GM12878 (cell line): ENCODE results near the gene TDRD3. TPM values are rescaled to one million over a fixed set of nuclear protein-coding genes. Genes with fewer than 3 reads are reported as not detected.
A peak's percentile ranks its signal among the peaks of the same experiment; 100 is the strongest.

Experiments
- BHLHE40 ChIP-seq, 2 experiments: fragments of 450-650 bp in 1 of 2; IDR thresholded peaks; 2 replicates each; pipeline ENCODE4 v1.6.1; 2011 to 2017; ENCODE audit warnings: low read depth in 2 of 2, borderline replicate concordance in 1 of 2, improper control_type of control experiment in 1 of 2, low read length in 1 of 2, mild to moderate bottlenecking in 1 of 2
- CREM ChIP-seq: IDR thresholded peaks from 2 replicates; pipeline ENCODE4 v1.6.1; 2014; ENCODE audit warnings: antibody characterized with exemption, low read depth
- IKZF1 ChIP-seq: fragments of 450-650 bp; conservative IDR thresholded peaks from 2 replicates; pipeline ENCODE4 v1.6.1; 2017; ENCODE audit warnings: antibody characterized with exemption, mild to moderate bottlenecking
- IKZF2 ChIP-seq, 2 experiments: fragments of 450-650 bp; IDR thresholded peaks; 2 replicates each; pipeline ENCODE4 v1.6.1; 2017; ENCODE audit warnings: mild to moderate bottlenecking in 2 of 2, moderate library complexity in 2 of 2
- NFYA ChIP-seq: IDR thresholded peaks from 2 replicates; pipeline ENCODE4 v1.6.1; 2011; ENCODE audit warnings: low read depth, mild to moderate bottlenecking, low read length, improper control_type of control experiment, borderline replicate concordance
- NR2F1 ChIP-seq: fragments of 450-650 bp; conservative IDR thresholded peaks from 2 replicates; pipeline ENCODE4 v1.6.1; 2017; ENCODE audit warnings: mild to moderate bottlenecking
- POLR2AphosphoS2 ChIP-seq: IDR thresholded peaks from 2 replicates; pipeline ENCODE4 v1.6.1; 2011; ENCODE audit warnings: low read depth, mild to moderate bottlenecking, low read length, improper control_type of control experiment, moderate library complexity
- POLR2AphosphoS5 ChIP-seq: IDR thresholded peaks from 2 replicates; pipeline ENCODE4 v1.6.1; 2011; ENCODE audit warnings: mild to moderate bottlenecking, low read length, inconsistent platforms
- RAD51 ChIP-seq: fragments of 450-650 bp; IDR thresholded peaks from 2 replicates; pipeline ENCODE4 v1.6.1; 2016; ENCODE audit warnings: moderate library complexity, mild to moderate bottlenecking, inconsistent platforms
- SMAD1 ChIP-seq: fragments of 450-650 bp; IDR thresholded peaks from 2 replicates; pipeline ENCODE4 v1.6.1; 2018; ENCODE audit warnings: mild to moderate bottlenecking, low read depth; ENCODE audit not compliant: partially characterized antibody
- SPI1 ChIP-seq: IDR thresholded peaks from 2 replicates; pipeline ENCODE4 v1.6.1; 2011; ENCODE audit warnings: low read depth, mild to moderate bottlenecking, low read length, moderate library complexity, borderline replicate concordance; ENCODE audit not compliant: insufficient read depth
- STAT1 ChIP-seq: fragments of 450-650 bp; conservative IDR thresholded peaks from 2 replicates; pipeline ENCODE4 v1.6.1; 2014; ENCODE audit warnings: antibody characterized with exemption, mild to moderate bottlenecking
- TCF12 ChIP-seq: IDR thresholded peaks from 2 replicates; pipeline ENCODE4 v1.6.1; 2011; ENCODE audit warnings: low read depth, mild to moderate bottlenecking, low read length
- YBX1 ChIP-seq: fragments of 450-650 bp; IDR thresholded peaks from 2 replicates; pipeline ENCODE4 v1.6.1; 2016; ENCODE audit warnings: antibody characterized with exemption
- polyA plus RNA-seq, 11 experiments: library from polyadenylated mRNA; depleted of rRNA in 4 of 11; unstranded in 6 of 11; stranded (reverse) in 5 of 11; fragments of >200 nt; fragmentation: Nextera tagmentation in 4 of 11; fragmentation: Illumina TruSeq in 1 of 11; extraction: Ambion mirVana in 4 of 11; extraction: Trizol in 1 of 11; gene quantifications; 1 replicate in 1 of 11; 2 replicates in 10 of 11; pipeline versions ENCODE4 v1.2.1 to v1.2.3, GENCODE V29; 2011 to 2016; ENCODE audit warnings: inconsistent platforms in 2 of 11, missing spikeins in 2 of 11, low read depth in 1 of 11
- total RNA-seq, 4 experiments: library from RNA; depleted of rRNA in 3 of 4; stranded (reverse); fragments of >200 nt in 3 of 4; fragmentation: Illumina TruSeq in 1 of 4; extraction: Trizol in 1 of 4; gene quantifications; 2 replicates each; pipeline versions ENCODE4 v1.2.1 to v1.2.3, GENCODE V29; 2013 to 2021
- TF ChIP-seq, protein P1 (sequence below): fragments of 450-650 bp; IDR thresholded peaks from 2 replicates; pipeline ENCODE4 v1.6.1; 2017; ENCODE audit warnings: mild to moderate bottlenecking, low read depth, inconsistent platforms; ENCODE audit not compliant: poor library complexity, severe bottlenecking
- TF ChIP-seq, protein P2 (sequence below): IDR thresholded peaks from 2 replicates; pipeline ENCODE4 v1.6.1; 2011; ENCODE audit warnings: low read depth, low read length, improper control_type of control experiment, borderline replicate concordance
- TF ChIP-seq, protein P3 (sequence below): IDR thresholded peaks from 2 replicates; pipeline ENCODE4 v1.6.1; 2012; ENCODE audit warnings: low read depth, low read length, improper control_type of control experiment

Gene TDRD3
- total and polyA plus RNA-seq, 10 of the 15 experiments (the other 5 are each of a cell fraction or from before 2014, with no cell fraction given) = 8.4 to 27.9 (median 15.8) TPM

DNA sequence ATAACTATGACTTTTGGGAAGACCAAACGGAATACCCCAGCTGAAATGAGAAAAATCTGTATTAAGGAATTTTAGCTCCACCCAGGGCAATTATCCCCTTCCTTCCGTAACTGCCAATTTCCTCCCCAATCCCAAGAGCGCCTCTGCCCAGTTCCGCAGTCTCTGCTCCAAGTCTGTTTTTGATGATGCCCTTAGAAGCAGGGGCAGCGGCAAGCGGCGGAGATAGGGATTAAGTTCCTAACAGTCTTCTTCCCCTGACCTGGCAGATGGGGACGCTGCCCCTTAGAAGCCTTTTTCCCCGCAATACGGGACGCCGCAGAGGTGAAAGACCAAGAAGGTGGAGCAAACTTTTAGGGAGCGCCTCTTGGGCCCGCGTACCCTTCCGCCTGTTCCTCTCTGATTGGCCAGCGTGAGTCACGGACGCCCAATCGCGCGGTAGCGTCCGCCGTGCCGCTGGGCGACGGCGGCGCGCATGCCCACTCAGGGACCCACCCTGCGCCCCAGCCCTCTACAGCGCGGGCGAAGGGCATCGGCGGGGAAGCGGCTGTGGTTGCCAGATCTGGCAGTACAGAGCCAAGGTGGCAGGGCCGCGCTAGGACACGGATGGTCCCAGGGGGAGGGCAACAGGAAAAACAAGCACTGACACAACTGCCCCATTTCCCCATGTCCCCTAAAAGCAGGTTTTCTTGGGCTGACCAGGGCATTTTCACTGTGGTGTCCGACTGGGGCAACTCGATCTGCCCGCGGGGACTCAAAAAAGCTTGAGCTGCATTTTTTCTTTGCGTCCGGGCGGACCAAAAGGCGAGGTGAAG lies 843 bp upstream of the TDRD3 start (continued):
- peak; percentile 35; the same call in 1 of the 2 replicates for TF ChIP-seq RAD51
- TF ChIP-seq SPI1 = peak; percentile 35; the same call in 1 of the 2 replicates
- TF ChIP-seq, protein P1, sequence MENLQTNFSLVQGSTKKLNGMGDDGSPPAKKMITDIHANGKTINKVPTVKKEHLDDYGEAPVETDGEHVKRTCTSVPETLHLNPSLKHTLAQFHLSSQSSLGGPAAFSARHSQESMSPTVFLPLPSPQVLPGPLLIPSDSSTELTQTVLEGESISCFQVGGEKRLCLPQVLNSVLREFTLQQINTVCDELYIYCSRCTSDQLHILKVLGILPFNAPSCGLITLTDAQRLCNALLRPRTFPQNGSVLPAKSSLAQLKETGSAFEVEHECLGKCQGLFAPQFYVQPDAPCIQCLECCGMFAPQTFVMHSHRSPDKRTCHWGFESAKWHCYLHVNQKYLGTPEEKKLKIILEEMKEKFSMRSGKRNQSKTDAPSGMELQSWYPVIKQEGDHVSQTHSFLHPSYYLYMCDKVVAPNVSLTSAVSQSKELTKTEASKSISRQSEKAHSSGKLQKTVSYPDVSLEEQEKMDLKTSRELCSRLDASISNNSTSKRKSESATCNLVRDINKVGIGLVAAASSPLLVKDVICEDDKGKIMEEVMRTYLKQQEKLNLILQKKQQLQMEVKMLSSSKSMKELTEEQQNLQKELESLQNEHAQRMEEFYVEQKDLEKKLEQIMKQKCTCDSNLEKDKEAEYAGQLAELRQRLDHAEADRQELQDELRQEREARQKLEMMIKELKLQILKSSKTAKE = peak; percentile 10
- peak; percentile 49 for TF ChIP-seq POLR2AphosphoS2
- peak; percentile 82 to 87 for TF ChIP-seq IKZF2 (IDR thresholded peaks at IDR 0.05)
- TF ChIP-seq NFYA = no peak
- TF ChIP-seq STAT1 = no peak
- no peak for TF ChIP-seq YBX1
- peak; percentile 41 for TF ChIP-seq NR2F1
- TF ChIP-seq, protein P2, sequence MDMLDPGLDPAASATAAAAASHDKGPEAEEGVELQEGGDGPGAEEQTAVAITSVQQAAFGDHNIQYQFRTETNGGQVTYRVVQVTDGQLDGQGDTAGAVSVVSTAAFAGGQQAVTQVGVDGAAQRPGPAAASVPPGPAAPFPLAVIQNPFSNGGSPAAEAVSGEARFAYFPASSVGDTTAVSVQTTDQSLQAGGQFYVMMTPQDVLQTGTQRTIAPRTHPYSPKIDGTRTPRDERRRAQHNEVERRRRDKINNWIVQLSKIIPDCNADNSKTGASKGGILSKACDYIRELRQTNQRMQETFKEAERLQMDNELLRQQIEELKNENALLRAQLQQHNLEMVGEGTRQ = peak; percentile 60
- TF ChIP-seq CREM = 0 out of 2 replicates have a peak, but pooled peaks have one; percentile 6
- peak; percentile 84 for TF ChIP-seq IKZF1
- TF ChIP-seq BHLHE40 (IDR thresholded peaks at IDR 0.05; ENCODE audit: borderline replicate concordance in 1 of 2, low read depth in 2 of 2, low read length in 1 of 2) = 0 out of 4 replicates have a peak, but pooled peaks of 1 of the 2 experiments have one; percentile 16
- peak; percentile 49 for TF ChIP-seq POLR2AphosphoS5
- TF ChIP-seq SMAD1 = no peak
- 0 out of 2 replicates have a peak, but pooled peaks have one; percentile 3 for TF ChIP-seq TCF12
- TF ChIP-seq, protein P3, sequence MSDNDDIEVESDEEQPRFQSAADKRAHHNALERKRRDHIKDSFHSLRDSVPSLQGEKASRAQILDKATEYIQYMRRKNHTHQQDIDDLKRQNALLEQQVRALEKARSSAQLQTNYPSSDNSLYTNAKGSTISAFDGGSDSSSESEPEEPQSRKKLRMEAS = peak; percentile 64
- TF ChIP-seq, all 136 proteins: peak for 47
